ENCODE data around the gene PHF21B. TPM values are rescaled to one million over a fixed set of nuclear protein-coding genes. Genes with fewer than 3 reads are reported as not detected.

The PHF21B gene
- total and polyA plus RNA-seq, 2 of the 8 experiments (the other 6 are each of a cell fraction or from before 2014, with no cell fraction given): 19.3 to 68.1 TPM

DNA sequence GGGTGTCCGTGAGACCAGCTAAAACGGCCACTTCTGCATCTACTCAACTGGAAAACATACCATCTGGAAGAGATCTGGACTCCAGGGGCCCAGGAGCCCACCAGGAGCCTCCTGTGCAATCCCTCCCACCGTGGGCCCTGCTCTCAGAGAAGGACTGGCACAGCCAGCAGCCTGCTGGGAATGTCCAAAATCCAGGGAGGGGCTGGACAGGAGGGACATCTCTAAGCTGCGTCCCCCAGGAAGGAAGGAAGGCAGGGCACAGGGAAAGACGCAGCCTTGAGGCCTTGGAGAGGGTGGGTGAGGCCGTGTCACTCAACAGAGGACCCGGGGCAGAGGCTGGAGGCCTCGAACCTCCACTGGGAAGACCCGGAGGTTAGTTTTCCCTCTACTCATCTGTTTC lies 78.0 kb downstream of the PHF21B start:
- H3K27me3 ChIP-seq (replicated peaks in 1 of 4; ENCODE audit: control insufficient read depth in 3 of 4, extremely low read depth in 1 of 4, insufficient read depth in 3 of 4, low read length in 3 of 4): no peaks in the 10 kb centered on the region

More for the DNA sequence above, 78.0 kb downstream of the PHF21B start:
- no peak for FAIRE-seq
- no peak overlapping the region; the same call in 1 of the 2 replicates for H4K8ac ChIP-seq (ENCODE audit: extremely low read depth, insufficient read depth, low read length)
- no peak overlapping the region for H3K18ac ChIP-seq (ENCODE audit: extremely low read depth, low read length)
- H2BK120ac ChIP-seq (replicated peaks; ENCODE audit: low read depth, low read length): no peak overlapping the region
- no peaks in the 10 kb centered on the region for H3K9me3 ChIP-seq (ENCODE audit: insufficient read depth in 2 of 2, low read depth in 1 of 2, low read length in 1 of 2)
- no peak overlapping the region for H4K5ac ChIP-seq (ENCODE audit: insufficient read length, low read depth, low read length)
- no peak for TF ChIP-seq HDAC6 (IDR thresholded peaks at IDR 0.05; ENCODE audit: low read depth, low read length)
- no peak for TF ChIP-seq BACH1 (IDR thresholded peaks at IDR 0.05; ENCODE audit: low read length)
- TF ChIP-seq SIRT6 (IDR thresholded peaks at IDR 0.05; ENCODE audit: low read length): no peak
- peaks cover 12% of the 10 kb centered on the region for H3K79me1 ChIP-seq (ENCODE audit: low read depth, low read length)
- no peaks in the 10 kb centered on the region; a peak in 1 of 4 replicates for H3K79me2 ChIP-seq (ENCODE audit: control insufficient read depth in 1 of 2, insufficient read depth in 2 of 2, low read length in 2 of 2)
- H2BK12ac ChIP-seq (ENCODE audit: low read depth, low read length): no peak overlapping the region
- no peak for DNase-seq (ENCODE audit: low read depth in 1 of 2, low spot score in 2 of 2)
- H3K4ac ChIP-seq (replicated peaks; ENCODE audit: insufficient read length, low read depth, low read length): no peak overlapping the region
- no peak overlapping the region for H3K14ac ChIP-seq (ENCODE audit: insufficient read length)
- H2BK5ac ChIP-seq (ENCODE audit: low read depth, low read length): no peak overlapping the region
- H3K27ac ChIP-seq (ENCODE audit: low read depth, low read length): no peak overlapping the region
- ChIA-PET POLR2A (ENCODE audit: partially characterized antibody) (interaction anchor here (1.1 kb wide), 1 partner anchor 21 kb away, joined by 3 read pairs; no protein-coding TSS in a partner anchor), CTCF (ENCODE audit: partially characterized antibody) (no interaction called here)
- no peaks in the 10 kb centered on the region; a peak in 1 of 7 replicates for H3K4me1 ChIP-seq (replicated peaks in 1 of 4; ENCODE audit: control insufficient read depth in 3 of 4, insufficient read depth in 4 of 4, low read length in 3 of 4)
- no peak overlapping the region for H2BK20ac ChIP-seq (ENCODE audit: low read length)
- H3K23me2 ChIP-seq (ENCODE audit: low read depth, low read length): no peaks in the 10 kb centered on the region
- no peak overlapping the region for H3K23ac ChIP-seq (ENCODE audit: insufficient read length)
- peaks cover 16 to 34% of the 10 kb centered on the region in 2 experiments for H4K20me1 ChIP-seq (replicated peaks in 1 of 2; ENCODE audit: control insufficient read depth in 1 of 2, insufficient read depth in 2 of 2, low read length in 2 of 2)
- H3K9ac ChIP-seq (replicated peaks in 1 of 4; ENCODE audit: extremely low read depth in 1 of 4, low read depth in 3 of 4, low read length in 3 of 4): no peak overlapping the region
- no peak overlapping the region for H3K4me2 ChIP-seq (ENCODE audit: insufficient read depth in 1 of 2, low read depth in 2 of 2, low read length in 2 of 2)
- no peak overlapping the region for H2BK15ac ChIP-seq (ENCODE audit: low read length)
- no peak overlapping the region for H2AK5ac ChIP-seq (ENCODE audit: low read depth, low read length)
- peaks cover 0 to 3% (median 0%) of the 10 kb centered on the region in 4 experiments; a peak in 2 of 8 replicates for H3K36me3 ChIP-seq (ENCODE audit: control insufficient read depth in 2 of 4, insufficient read depth in 4 of 4, low read length in 3 of 4)
- no peak overlapping the region for H2AFZ ChIP-seq (ENCODE audit: low read length)
- no peak overlapping the region for H3K4me3 ChIP-seq (ENCODE audit: extremely low read depth in 1 of 4, insufficient read depth in 2 of 4, low read depth in 3 of 4, low read length in 4 of 4)
- H3K56ac ChIP-seq (replicated peaks; ENCODE audit: insufficient read length, low read depth, low read length): no peak overlapping the region
- H4K91ac ChIP-seq (replicated peaks; ENCODE audit: insufficient read length, low read length): no peak overlapping the region
- WGBS, 2 experiments (ENCODE audit: extremely low coverage in 1 of 2, insufficient coverage in 1 of 2, insufficient read length in 1 of 2, insufficient replicate concordance in 2 of 2, low coverage in 1 of 2, low lambda C conversion rate in 2 of 2, missing lambda C conversion rate in 1 of 2): 87% methylated on average over 9 of the region's 9 CpGs; no CpG with 5 or more reads in 1 of the 2 experiments

Data from H1 (cell line).